ENCODE data around the gene MLIP. TPM values are rescaled to one million over a fixed set of nuclear protein-coding genes. Genes with fewer than 3 reads are reported as not detected.
A peak's percentile ranks its signal among the peaks of the same experiment; 100 is the strongest.

Gene MLIP
- total RNA-seq, 1 experiment from 2014 or later: 0.59 TPM

GRCh38 chr6:54193560-54193959 lies 82.3 kb downstream of the MLIP start:
- BruUV-seq (replicated peaks): no TSS peak
- H2AFZ ChIP-seq (ENCODE audit: low read depth, low read length, poor library complexity, severe bottlenecking): peak overlapping the region; percentile 85
- H3K27ac ChIP-seq (ENCODE audit: low read depth, low read length): 0 out of 2 replicates have a peak overlapping the region, but pooled peaks have one; percentile 21
- DNase-seq (ENCODE audit: low read depth, low spot score): no peak
- H3K36me3 ChIP-seq (ENCODE audit: control insufficient read depth in 1 of 2, insufficient read depth in 2 of 2, low read length in 2 of 2): no peaks in the 10 kb centered on the region
- H3K9me2 ChIP-seq (ENCODE audit: insufficient read depth): no peaks in the 10 kb centered on the region
- TF ChIP-seq POLR2AphosphoS5 (IDR thresholded peaks at IDR 0.05; ENCODE audit: low read depth, low read length) (no peak), SRF (IDR thresholded peaks at IDR 0.05; ENCODE audit: low read depth) (no peak), CBX3 (IDR thresholded peaks at IDR 0.05; ENCODE audit: low read depth) (no peak), FOSL1 (IDR thresholded peaks at IDR 0.05; ENCODE audit: low read depth) (no peak), CEBPB (IDR thresholded peaks at IDR 0.05; ENCODE audit: low read depth) (no peak), ZFX (IDR thresholded peaks at IDR 0.05) (no peak), CTCF (IDR thresholded peaks at IDR 0.05 in 2 of 3, conservative IDR thresholded peaks at IDR 0.05 in 1 of 3; ENCODE audit: borderline replicate concordance in 1 of 3, insufficient read depth in 1 of 3, low read depth in 2 of 3, low read length in 2 of 3) (no peak), TCF7L2 (IDR thresholded peaks at IDR 0.05; ENCODE audit: borderline replicate concordance, extremely low read depth, insufficient read depth, insufficient read length) (no peak), YY1 (IDR thresholded peaks at IDR 0.05; ENCODE audit: extremely low read depth, insufficient replicate concordance, low read depth, low read length) (no peak), RAD21 (IDR thresholded peaks at IDR 0.05; ENCODE audit: low read depth) (no peak), ZNF274 (IDR thresholded peaks at IDR 0.05; ENCODE audit: low read depth, low read length) (no peak), JUND (IDR thresholded peaks at IDR 0.05) (no peak), REST (IDR thresholded peaks at IDR 0.05; ENCODE audit: low read depth) (no peak), MAX (IDR thresholded peaks at IDR 0.05) (no peak), EZH2phosphoT487 (IDR thresholded peaks at IDR 0.05; ENCODE audit: borderline replicate concordance) (no peak), SP1 (IDR thresholded peaks at IDR 0.05; ENCODE audit: low read depth) (no peak), ATF3 (IDR thresholded peaks at IDR 0.05) (no peak), EZH2 (IDR thresholded peaks at IDR 0.05) (no peak), POLR2A (IDR thresholded peaks at IDR 0.05; ENCODE audit: borderline replicate concordance, extremely low read depth, insufficient read depth, insufficient read length) (no peak)
- peaks cover 17 to 20% of the 10 kb centered on the region in 2 experiments for H3K4me1 ChIP-seq (ENCODE audit: control insufficient read depth in 1 of 2, insufficient read depth in 2 of 2, low read length in 2 of 2)
- POLR2A ChIA-PET: no interaction called here
- H3K27me3 ChIP-seq (ENCODE audit: insufficient read depth, low read length): no peaks in the 10 kb centered on the region
- peak; percentile 53 for ATAC-seq
- RAD21 ChIA-PET (ENCODE audit: low non-redundant PET in 1 of 2, low total read pairs in 2 of 2, uncharacterized antibody in 2 of 2, unreplicated experiment in 2 of 2): no interaction called here
- peak overlapping the region; percentile 59 for H3K4me2 ChIP-seq (ENCODE audit: low read length)
- H4K20me1 ChIP-seq (ENCODE audit: insufficient read depth): no peaks in the 10 kb centered on the region
- CTCF ChIA-PET: no interaction called here
- H3K79me2 ChIP-seq (ENCODE audit: insufficient read depth, low read length): no peaks in the 10 kb centered on the region
- no peak overlapping the region for H3K4me3 ChIP-seq (replicated peaks in 1 of 2; ENCODE audit: low read depth in 1 of 2, low read length in 2 of 2)
- H3K9me3 ChIP-seq (ENCODE audit: control insufficient read depth in 1 of 2, insufficient read depth in 1 of 2, low read depth in 1 of 2, low read length in 2 of 2): no peaks in the 10 kb centered on the region
- no peak overlapping the region for H3K9ac ChIP-seq (ENCODE audit: low read length)
- intact Hi-C loops (cut with micrococcal nuclease): no loop called here

Measured in HCT116 (cell line).